PC-3 (cell line): ENCODE data around the gene SLC19A1.

Experiments
- EZH2 ChIP-seq: fragments of 300-600 bp; sonication (generic); IDR thresholded peaks from one replicate; pipeline ENCODE4 v1.6.1; 2017; ENCODE audit warnings: antibody characterized with exemption, mild to moderate bottlenecking, low read length; ENCODE audit not compliant: unreplicated experiment
- TF ChIP-seq, protein P1 (sequence below): fragments of 300-600 bp; sonication (generic); conservative IDR thresholded peaks from 2 replicates; pipeline ENCODE4 v1.5.1; 2017; ENCODE audit warnings: antibody characterized with exemption, low read depth, mild to moderate bottlenecking, low read length

DNA sequence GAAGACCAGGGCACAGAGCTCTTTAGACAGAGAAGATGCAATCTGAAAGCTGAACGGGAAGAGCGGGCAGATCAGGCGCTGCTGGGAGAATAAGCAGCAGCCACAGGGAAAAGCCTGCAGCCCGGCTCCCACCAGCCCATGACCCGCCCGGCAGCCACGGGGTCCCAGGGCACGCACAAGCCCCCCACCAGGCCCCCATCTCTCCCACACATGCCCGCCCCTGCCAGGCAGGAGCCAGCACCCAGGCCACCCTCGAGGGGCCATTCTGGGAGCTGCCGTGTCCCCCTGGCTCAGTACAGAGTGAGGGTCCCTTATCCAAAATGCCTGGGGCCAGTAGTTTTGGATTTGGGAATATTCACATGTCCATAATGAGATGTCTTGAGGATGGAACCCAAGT lies 16.3 kb downstream of the SLC19A1 start:
- TF ChIP-seq, protein P1, sequence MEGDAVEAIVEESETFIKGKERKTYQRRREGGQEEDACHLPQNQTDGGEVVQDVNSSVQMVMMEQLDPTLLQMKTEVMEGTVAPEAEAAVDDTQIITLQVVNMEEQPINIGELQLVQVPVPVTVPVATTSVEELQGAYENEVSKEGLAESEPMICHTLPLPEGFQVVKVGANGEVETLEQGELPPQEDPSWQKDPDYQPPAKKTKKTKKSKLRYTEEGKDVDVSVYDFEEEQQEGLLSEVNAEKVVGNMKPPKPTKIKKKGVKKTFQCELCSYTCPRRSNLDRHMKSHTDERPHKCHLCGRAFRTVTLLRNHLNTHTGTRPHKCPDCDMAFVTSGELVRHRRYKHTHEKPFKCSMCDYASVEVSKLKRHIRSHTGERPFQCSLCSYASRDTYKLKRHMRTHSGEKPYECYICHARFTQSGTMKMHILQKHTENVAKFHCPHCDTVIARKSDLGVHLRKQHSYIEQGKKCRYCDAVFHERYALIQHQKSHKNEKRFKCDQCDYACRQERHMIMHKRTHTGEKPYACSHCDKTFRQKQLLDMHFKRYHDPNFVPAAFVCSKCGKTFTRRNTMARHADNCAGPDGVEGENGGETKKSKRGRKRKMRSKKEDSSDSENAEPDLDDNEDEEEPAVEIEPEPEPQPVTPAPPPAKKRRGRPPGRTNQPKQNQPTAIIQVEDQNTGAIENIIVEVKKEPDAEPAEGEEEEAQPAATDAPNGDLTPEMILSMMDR = no peak
- TF ChIP-seq EZH2 = no peak
